ENCODE data around the gene LYRM4.
"Not testable (repeated sequence)": the region's sequence is repeated elsewhere in the genome, so short reads cannot be mapped to it uniquely, and the experiment has no call there.

The LYRM4 gene

GRCh38 chr6:5122504-5123112, 138.1 kb downstream of the LYRM4 start:
- TF ChIP-seq REST (IDR thresholded peaks at IDR 0.05; ENCODE audit: insufficient replicate concordance, low read depth): no peak
- TF ChIP-seq SPI1 (IDR thresholded peaks at IDR 0.05; ENCODE audit: borderline replicate concordance, low read depth): no peak
- TF ChIP-seq CTCF (IDR thresholded peaks at IDR 0.05; ENCODE audit: insufficient read depth, low read length): no peak
- TF ChIP-seq POLR2AphosphoS5 (IDR thresholded peaks at IDR 0.05; ENCODE audit: low read depth): no peak
- TF ChIP-seq GABPA (IDR thresholded peaks at IDR 0.05; ENCODE audit: low read depth): no peak
- no peak for DNase-seq (ENCODE audit: low read depth in 1 of 2, low spot score in 1 of 2)
- H3K27me3 ChIP-seq (ENCODE audit: insufficient read depth, poor library complexity, severe bottlenecking): no peaks in the 10 kb centered on the region

GRCh38 chr6:5121956-5122355, 138.8 kb downstream of the LYRM4 start:
- TF ChIP-seq REST (IDR thresholded peaks at IDR 0.05; ENCODE audit: insufficient replicate concordance, low read depth): no peak
- Histone ChIP-seq H3K27me3 (ENCODE audit: insufficient read depth, poor library complexity, severe bottlenecking) (no peaks in the 10 kb centered on the region), H3K4me3 (replicated peaks; ENCODE audit: insufficient read depth, low read length) (no peak overlapping the region), H3K27ac (replicated peaks) (no peak overlapping the region)
- peak in 1 of 2 experiments; percentile 16 for DNase-seq (ENCODE audit: low read depth in 1 of 2, low spot score in 1 of 2)

More at GRCh38 chr6:5122504-5123112, 138.1 kb downstream of the LYRM4 start:
- Histone ChIP-seq H3K4me3 (replicated peaks; ENCODE audit: insufficient read depth, low read length) (no peak overlapping the region), H3K27ac (replicated peaks) (no peak overlapping the region)

GRCh38 chr6:5121479-5121878, 139.3 kb downstream of the LYRM4 start:
- Histone ChIP-seq H3K27me3 (ENCODE audit: insufficient read depth, poor library complexity, severe bottlenecking) (no peaks in the 10 kb centered on the region), H3K27ac (replicated peaks) (no peak overlapping the region), H3K4me3 (replicated peaks; ENCODE audit: insufficient read depth, low read length) (no peak overlapping the region)
- DNase-seq (ENCODE audit: low read depth in 1 of 2, low spot score in 1 of 2): no peak
- TF ChIP-seq CTCF (IDR thresholded peaks at IDR 0.05; ENCODE audit: insufficient read depth, low read length) (no peak), REST (IDR thresholded peaks at IDR 0.05; ENCODE audit: insufficient replicate concordance, low read depth) (no peak), POLR2AphosphoS5 (IDR thresholded peaks at IDR 0.05; ENCODE audit: low read depth) (no peak), SPI1 (IDR thresholded peaks at IDR 0.05; ENCODE audit: borderline replicate concordance, low read depth) (no peak), GABPA (IDR thresholded peaks at IDR 0.05; ENCODE audit: low read depth) (no peak)

GRCh38 chr6:5120543-5120942, 140.2 kb downstream of the LYRM4 start:
- not testable (repeated sequence) for H3K27ac ChIP-seq (replicated peaks); H3K27me3 ChIP-seq (ENCODE audit: insufficient read depth, poor library complexity, severe bottlenecking); DNase-seq (ENCODE audit: low read depth in 1 of 2, low spot score in 1 of 2); H3K4me3 ChIP-seq (replicated peaks; ENCODE audit: insufficient read depth, low read length)
